CD14-positive monocyte (primary cell): ENCODE measurements around the gene CNNM2. TPM values are rescaled to one million over a fixed set of nuclear protein-coding genes. Genes with fewer than 3 reads are reported as not detected.

Experiments
- DNase-seq, 3 donors: peaks; one replicate each; pipeline ENCODE4 v3.0.0-alpha.2; 2011 to 2022
- H2AFZ ChIP-seq: 2 replicates; pipeline ENCODE4 v1.6.0; 2012; ENCODE audit warnings: mild to moderate bottlenecking, low read depth, low read length, inconsistent platforms; ENCODE audit not compliant: insufficient read depth, poor library complexity, severe bottlenecking
- H3K27ac ChIP-seq, 2 donors: 1 replicate in 1 of 2; 2 replicates in 1 of 2; pipeline ENCODE4 v1.5.1; 2012 to 2013; ENCODE audit warnings: low read length in 2 of 2, control low read depth in 1 of 2, inconsistent platforms in 1 of 2, low read depth in 1 of 2, mild to moderate bottlenecking in 1 of 2
- H3K27me3 ChIP-seq, 2 donors: one replicate each; pipeline versions ENCODE4 v1.6.0 to v1.6.1; 2011 to 2013; ENCODE audit warnings: low read length in 2 of 2; ENCODE audit not compliant: control insufficient read depth in 2 of 2, insufficient read depth in 2 of 2
- H3K36me3 ChIP-seq, 2 donors: replicated peaks in 1 of 2; 1 replicate in 1 of 2; 2 replicates in 1 of 2; pipeline versions ENCODE4 v1.5.1 to v1.6.1; 2012 to 2013; ENCODE audit warnings: low read length in 2 of 2, control low read depth in 1 of 2, inconsistent platforms in 1 of 2, mild to moderate bottlenecking in 1 of 2; ENCODE audit not compliant: insufficient read depth in 2 of 2, control insufficient read depth in 1 of 2
- H3K4me1 ChIP-seq, 2 donors: 1 replicate in 1 of 2; 2 replicates in 1 of 2; pipeline versions ENCODE4 v1.5.1 to v1.6.1; 2012 to 2013; ENCODE audit warnings: low read length in 2 of 2, control low read depth in 1 of 2, inconsistent platforms in 1 of 2, mild to moderate bottlenecking in 1 of 2, moderate library complexity in 1 of 2; ENCODE audit not compliant: insufficient read depth in 2 of 2, control insufficient read depth in 1 of 2
- H3K4me2 ChIP-seq: replicated peaks from 2 replicates; pipeline ENCODE3; 2012; ENCODE audit warnings: low read length, moderate library complexity, mild to moderate bottlenecking; ENCODE audit not compliant: poor library complexity, severe bottlenecking; ENCODE audit errors: extremely low read depth
- H3K4me3 ChIP-seq, 3 experiments: fragments of 200-600 bp in 1 of 3; sonication (generic) in 1 of 3; replicated peaks in 1 of 3; 1 replicate in 2 of 3; 2 replicates in 1 of 3; pipeline ENCODE4 v1.5.1; 2011 to 2013; ENCODE audit warnings: low read length in 3 of 3, mild to moderate bottlenecking in 3 of 3, control low read depth in 2 of 3, low read depth in 2 of 3, inconsistent platforms in 1 of 3, moderate library complexity in 1 of 3
- H3K79me2 ChIP-seq: 2 replicates; pipeline ENCODE4 v1.6.0; 2012; ENCODE audit warnings: mild to moderate bottlenecking, control low read depth, inconsistent platforms, low read length, moderate library complexity; ENCODE audit not compliant: insufficient read depth
- H3K9ac ChIP-seq: 2 replicates; pipeline ENCODE4 v1.6.0; 2017; ENCODE audit warnings: low read length, mild to moderate bottlenecking; ENCODE audit not compliant: insufficient read depth, poor library complexity, severe bottlenecking
- H3K9me3 ChIP-seq, 2 donors: replicated peaks in 1 of 2; 1 replicate in 1 of 2; 2 replicates in 1 of 2; pipeline versions ENCODE4 v1.5.1 to v1.6.1; 2012 to 2013; ENCODE audit warnings: low read length in 2 of 2, control low read depth in 1 of 2; ENCODE audit not compliant: control insufficient read depth in 1 of 2, insufficient read depth in 1 of 2
- H4K20me1 ChIP-seq: 2 replicates; pipeline ENCODE4 v1.6.0; 2012; ENCODE audit warnings: mild to moderate bottlenecking, low read length, control low read depth, moderate library complexity; ENCODE audit not compliant: insufficient read depth
- H3K27ac Mint-ChIP-seq, 7 donors: one replicate each; pipeline ENCODE4 v1.8.0; 2020; ENCODE audit warnings: mild to moderate bottlenecking in 7 of 7, mixed read lengths in 7 of 7, moderate library complexity in 6 of 7, inconsistent platforms in 2 of 7
- H3K27me3 Mint-ChIP-seq, 3 donors: one replicate each; pipeline ENCODE4 v1.8.0; 2021 to 2022; ENCODE audit warnings: low read depth in 3 of 3, mild to moderate bottlenecking in 3 of 3, mixed read lengths in 3 of 3, moderate library complexity in 3 of 3, inconsistent platforms in 1 of 3
- H3K36me3 Mint-ChIP-seq, 2 donors: one replicate each; pipeline ENCODE4 v1.8.0; 2020; ENCODE audit warnings: mixed read lengths in 2 of 2, inconsistent platforms in 1 of 2, mild to moderate bottlenecking in 1 of 2
- H3K4me1 Mint-ChIP-seq: one replicate; pipeline ENCODE4 v1.8.0; 2020; ENCODE audit warnings: mild to moderate bottlenecking, mixed read lengths
- H3K4me3 Mint-ChIP-seq, 2 donors: one replicate each; pipeline ENCODE4 v1.8.0; 2020; ENCODE audit warnings: mild to moderate bottlenecking in 2 of 2, mixed read lengths in 2 of 2, moderate library complexity in 1 of 2
- H3K9me3 Mint-ChIP-seq, 7 donors: one replicate each; pipeline ENCODE4 v1.8.0; 2020 to 2022; ENCODE audit warnings: mixed read lengths in 7 of 7, mild to moderate bottlenecking in 6 of 7, moderate library complexity in 6 of 7, inconsistent platforms in 2 of 7
- WGBS: methylation state at CpG from one replicate; pipeline ENCODE4 v1.1.5; 2013; ENCODE audit warnings: missing lambda C conversion rate; ENCODE audit not compliant: insufficient coverage; 5-methylcytosine and 5-hydroxymethylcytosine counted together
- intact Hi-C, 2 donors: fragments of 100-400 bp; cut with micrococcal nuclease; formaldehyde crosslinking; loops; one replicate each; pipeline versions ENCODE4 v1.15.0 to v1.15.1; 2023
- polyA plus RNA-seq, 3 donors: library from polyadenylated mRNA; depleted of rRNA in 1 of 3; unstranded in 2 of 3; stranded (reverse) in 1 of 3; fragments of 300-500 nt in 2 of 3; fragments of >200 nt in 1 of 3; fragmentation: Illumina TruSeq in 2 of 3; gene quantifications; 1 replicate in 2 of 3; 2 replicates in 1 of 3; pipeline ENCODE4 v1.2.3, GENCODE V29; 2012 to 2021
- TF ChIP-seq, protein P1 (sequence below): fragments of 200-600 bp; IDR thresholded peaks from one replicate; pipeline ENCODE4 v1.8.0; 2022; ENCODE audit warnings: antibody characterized with exemption, mild to moderate bottlenecking

The CNNM2 gene
- polyA plus RNA-seq, 3 donors = 1.6 to 3.8 (median 2.2) TPM

DNA sequence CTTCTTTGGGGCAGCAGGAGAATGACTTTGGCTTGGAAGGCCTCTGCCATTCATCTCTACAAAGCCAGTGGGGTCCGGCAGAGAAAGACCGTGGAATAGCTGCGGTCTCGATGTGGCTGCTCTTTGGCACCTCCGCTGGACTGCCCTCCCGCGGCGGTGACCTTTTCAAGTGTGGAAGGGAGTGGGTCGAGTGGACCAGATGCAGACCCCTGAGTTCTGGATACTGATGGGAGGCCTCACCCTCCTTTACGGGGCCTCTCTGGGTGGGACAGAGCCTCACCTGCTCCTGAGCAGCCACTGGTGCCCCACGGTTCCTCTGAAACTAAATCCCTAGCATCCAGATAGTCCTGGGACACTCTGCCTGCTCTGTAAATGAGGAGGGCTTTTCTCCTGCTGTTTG lies 161.9 kb downstream of the CNNM2 start:
- DNase-seq = no peak
- Histone ChIP-seq H4K20me1 (peaks cover 12% of the 10 kb centered on the region), H3K27ac (no peak overlapping the region), H3K79me2 (no peaks in the 10 kb centered on the region), H3K9me3 (no peaks in the 10 kb centered on the region), H3K36me3 (peaks cover 14 to 25% of the 10 kb centered on the region in 2 donors), H3K4me3 (no peak overlapping the region), H3K9ac (no peak overlapping the region), H3K27me3 (no peaks in the 10 kb centered on the region), H3K4me2 (no peak overlapping the region), H3K4me1 (no peaks in the 10 kb centered on the region), H2AFZ (no peak overlapping the region)
- peaks cover 29 to 38% of the 10 kb centered on the region in 2 donors for H3K36me3 Mint-ChIP-seq
- 96% methylated on average over 10 of the region's 11 CpGs for WGBS
- H3K9me3 Mint-ChIP-seq = no peaks in the 10 kb centered on the region
- TF ChIP-seq, protein P1, sequence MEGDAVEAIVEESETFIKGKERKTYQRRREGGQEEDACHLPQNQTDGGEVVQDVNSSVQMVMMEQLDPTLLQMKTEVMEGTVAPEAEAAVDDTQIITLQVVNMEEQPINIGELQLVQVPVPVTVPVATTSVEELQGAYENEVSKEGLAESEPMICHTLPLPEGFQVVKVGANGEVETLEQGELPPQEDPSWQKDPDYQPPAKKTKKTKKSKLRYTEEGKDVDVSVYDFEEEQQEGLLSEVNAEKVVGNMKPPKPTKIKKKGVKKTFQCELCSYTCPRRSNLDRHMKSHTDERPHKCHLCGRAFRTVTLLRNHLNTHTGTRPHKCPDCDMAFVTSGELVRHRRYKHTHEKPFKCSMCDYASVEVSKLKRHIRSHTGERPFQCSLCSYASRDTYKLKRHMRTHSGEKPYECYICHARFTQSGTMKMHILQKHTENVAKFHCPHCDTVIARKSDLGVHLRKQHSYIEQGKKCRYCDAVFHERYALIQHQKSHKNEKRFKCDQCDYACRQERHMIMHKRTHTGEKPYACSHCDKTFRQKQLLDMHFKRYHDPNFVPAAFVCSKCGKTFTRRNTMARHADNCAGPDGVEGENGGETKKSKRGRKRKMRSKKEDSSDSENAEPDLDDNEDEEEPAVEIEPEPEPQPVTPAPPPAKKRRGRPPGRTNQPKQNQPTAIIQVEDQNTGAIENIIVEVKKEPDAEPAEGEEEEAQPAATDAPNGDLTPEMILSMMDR = no peak
- intact Hi-C loops = loop anchor here in 1 of 2 donors (10.0 kb wide), 1 partner anchor 165 kb away; the partner anchor contains the start of gene CNNM2
- H3K4me1 Mint-ChIP-seq = no peaks in the 10 kb centered on the region
- H3K27ac Mint-ChIP-seq = no peak overlapping the region
- H3K4me3 Mint-ChIP-seq = no peak overlapping the region
- H3K27me3 Mint-ChIP-seq = peaks cover 0 to 2% (median 0%) of the 10 kb centered on the region in 3 donors

DNA sequence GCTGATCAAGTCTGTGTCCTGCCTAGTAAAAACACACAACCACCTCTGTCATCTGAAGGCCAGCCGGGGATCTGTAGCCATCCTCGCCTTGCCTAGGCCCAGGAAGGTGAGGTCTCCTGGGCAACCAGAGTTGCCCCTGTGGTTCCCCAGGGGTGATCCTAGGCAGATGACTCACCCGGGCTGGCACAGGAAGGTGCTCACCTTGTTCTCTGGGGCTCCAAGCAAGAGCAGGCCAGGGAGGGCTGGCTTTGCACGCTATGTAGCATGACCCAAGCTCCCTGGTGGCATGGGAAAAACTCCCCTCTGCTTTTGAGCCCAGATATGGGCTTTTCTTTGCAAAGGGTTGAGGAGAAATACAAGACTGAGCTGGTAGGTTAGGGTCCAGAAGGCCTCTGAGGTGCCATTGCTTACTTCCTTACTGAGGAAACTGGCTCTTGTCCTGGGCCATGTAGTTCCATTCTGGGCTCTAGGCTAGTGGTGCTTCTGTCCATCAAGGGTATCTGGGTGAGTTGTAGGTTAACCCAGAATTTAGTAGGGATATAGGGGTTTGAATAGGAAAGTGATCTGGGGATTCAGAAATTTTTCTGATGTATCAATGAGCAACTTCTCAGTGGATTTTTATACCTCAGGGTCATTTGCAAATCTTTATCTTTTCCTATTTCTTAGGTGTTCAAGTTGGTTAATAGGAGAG lies 162.9 kb downstream of the CNNM2 start:
- WGBS = 92% methylated on average over 4 of the region's 4 CpGs
- Mint-ChIP-seq H3K4me1 (no peaks in the 10 kb centered on the region), H3K27me3 (peaks cover 0 to 2% (median 0%) of the 10 kb centered on the region in 3 donors), H3K9me3 (no peaks in the 10 kb centered on the region), H3K27ac (peak overlapping the region in 1 of 7 donors; percentile 23), H3K36me3 (peaks cover 39 to 47% of the 10 kb centered on the region in 2 donors), H3K4me3 (no peak overlapping the region)
- Histone ChIP-seq H3K27ac (no peak overlapping the region), H3K27me3 (no peaks in the 10 kb centered on the region), H3K4me3 (no peak overlapping the region), H3K4me1 (no peaks in the 10 kb centered on the region), H4K20me1 (peaks cover 15% of the 10 kb centered on the region), H3K9me3 (no peaks in the 10 kb centered on the region), H3K79me2 (no peaks in the 10 kb centered on the region), H3K9ac (no peak overlapping the region), H2AFZ (no peak overlapping the region), H3K4me2 (no peak overlapping the region), H3K36me3 (peaks cover 25 to 36% of the 10 kb centered on the region in 2 donors)
- TF ChIP-seq, protein P1 = no peak
- intact Hi-C loops = no loop called here
- no peak for DNase-seq
